Nephron progenitor cell (in vitro differentiated cells): Measurements from ENCODE around the gene PHACTR4.

ENCODE experiments used
- DNase-seq: peaks from one replicate; pipeline ENCODE4 v3.0.0; 2021
- H3K27ac Mint-ChIP-seq: 2 replicates; pipeline ENCODE4 v1.8.0; 2021; ENCODE audit warnings: mild to moderate bottlenecking, moderate library complexity, mixed read lengths
- H3K27me3 Mint-ChIP-seq: 2 replicates; pipeline ENCODE4 v1.8.0; 2021; ENCODE audit warnings: mild to moderate bottlenecking, low read depth, mixed read lengths; ENCODE audit not compliant: poor library complexity
- H3K36me3 Mint-ChIP-seq: 2 replicates; pipeline ENCODE4 v1.8.0; 2021; ENCODE audit warnings: low read depth, mixed read lengths
- H3K4me1 Mint-ChIP-seq: 2 replicates; pipeline ENCODE4 v1.8.0; 2021; ENCODE audit warnings: mixed read lengths
- H3K4me3 Mint-ChIP-seq: 2 replicates; pipeline ENCODE4 v1.8.0; 2021; ENCODE audit warnings: mild to moderate bottlenecking, moderate library complexity, mixed read lengths
- H3K9me3 Mint-ChIP-seq: 2 replicates; pipeline ENCODE4 v1.8.0; 2021; ENCODE audit warnings: mild to moderate bottlenecking, moderate library complexity, mixed read lengths
- CTCF ChIP-seq: fragments of 200-600 bp; sonication (generic); IDR thresholded peaks from 2 replicates; pipeline ENCODE4 v1.5.0; 2021; ENCODE audit warnings: antibody characterized with exemption

The PHACTR4 gene

DNA sequence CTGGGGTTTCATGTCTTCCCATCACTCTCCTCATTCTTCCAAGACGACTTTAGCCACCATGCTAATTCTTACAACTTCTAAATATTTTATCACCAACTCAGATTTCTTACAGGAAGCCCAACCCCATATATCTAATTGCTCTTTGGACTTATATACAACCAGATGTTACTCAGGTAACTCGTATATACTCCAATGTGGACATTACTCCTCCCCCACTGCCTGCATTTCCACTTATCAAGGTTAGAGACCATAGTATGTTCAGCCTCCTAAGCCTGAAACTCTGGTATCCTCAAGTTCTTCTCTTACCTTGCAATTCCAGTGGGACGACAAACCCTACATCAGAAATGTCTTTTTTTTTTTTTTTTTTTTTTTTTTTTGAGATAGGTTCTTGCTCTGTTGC, 133.6 kb downstream of the PHACTR4 start:
- H3K4me3 Mint-ChIP-seq, result no peak overlapping the region
- no peak overlapping the region for H3K27ac Mint-ChIP-seq
- H3K4me1 Mint-ChIP-seq, result peaks cover 15% of the 10 kb centered on the region
- no peaks in the 10 kb centered on the region for H3K9me3 Mint-ChIP-seq
- TF ChIP-seq CTCF, result no peak
- no peaks in the 10 kb centered on the region for H3K27me3 Mint-ChIP-seq
- H3K36me3 Mint-ChIP-seq, result peaks cover 6% of the 10 kb centered on the region
- no peak for DNase-seq

DNA sequence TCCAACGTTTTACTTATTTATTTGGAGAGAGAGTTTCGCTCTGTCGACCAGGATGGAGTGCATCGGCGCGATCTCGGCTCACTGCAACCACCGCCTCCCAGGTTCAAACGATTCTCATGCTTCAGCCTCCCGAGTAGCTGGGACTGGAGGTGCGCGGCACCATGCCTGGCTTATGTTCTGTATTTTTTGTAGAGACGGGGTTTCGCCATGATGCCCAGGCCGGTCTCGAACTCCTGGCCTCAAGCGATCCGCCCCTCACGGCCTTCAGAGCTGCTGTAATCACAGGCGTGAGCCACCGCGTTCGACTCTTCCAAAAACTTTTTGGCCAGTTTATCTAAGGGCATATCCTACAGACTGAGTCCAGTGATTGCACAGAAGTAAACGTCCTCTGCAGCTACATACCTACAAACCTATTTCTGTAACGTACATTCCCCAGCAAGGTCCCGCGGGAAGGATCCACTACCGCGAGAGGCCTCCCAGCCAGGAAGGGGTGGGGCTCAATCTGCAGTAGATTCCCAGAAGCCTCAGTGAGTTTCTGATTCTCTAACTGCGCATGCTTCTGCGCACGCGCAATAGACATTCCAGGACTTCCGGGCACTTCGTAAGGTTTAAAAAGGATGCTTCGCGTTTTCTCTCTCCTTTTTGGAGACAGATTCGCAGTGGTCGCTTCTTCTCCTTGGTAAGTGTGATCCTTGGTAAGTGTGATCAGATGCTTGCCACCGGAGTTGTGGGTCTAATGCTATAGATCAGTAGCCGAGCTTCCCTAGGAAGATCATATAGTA, 136.1 kb downstream of the PHACTR4 start, which contains the start of gene RCC1:
Gene RCC1 (plus strand): TSS at position 638 of the 782 bp plus-strand sequence. CDS start 23,824 bp downstream, outside the sequence.
- peak; percentile 93 for DNase-seq
- Mint-ChIP-seq H3K4me1 (peaks cover 39% of the 10 kb centered on the region), H3K27ac (peak within 1 kb of the TSS; percentile 97), H3K27me3 (no peaks in the 10 kb centered on the region), H3K9me3 (no peaks in the 10 kb centered on the region), H3K4me3 (peak within 1 kb of the TSS; percentile 98), H3K36me3 (peaks cover 31% of the 10 kb centered on the region)
- TF ChIP-seq CTCF, result no peak

DNA sequence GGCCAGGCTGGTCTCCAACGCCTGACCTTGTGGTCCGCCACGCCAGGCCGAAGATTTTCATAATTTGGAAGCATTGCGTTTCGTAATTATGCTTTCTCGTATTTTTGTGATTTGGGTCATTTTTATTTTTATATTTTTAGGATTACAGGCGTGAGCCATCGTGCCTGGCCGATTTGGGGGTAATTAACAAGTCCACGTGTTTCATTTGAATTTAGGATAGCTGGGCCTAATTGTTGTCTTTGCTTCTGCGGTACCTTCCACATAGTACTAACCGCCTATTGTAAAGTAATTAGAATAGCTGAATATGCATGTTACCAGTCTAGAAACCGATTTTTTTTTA, 137.3 kb downstream of the PHACTR4 start:
- Mint-ChIP-seq H3K4me3 (peak overlapping the region; percentile 98), H3K27me3 (no peaks in the 10 kb centered on the region), H3K27ac (peak overlapping the region; percentile 97), H3K9me3 (no peaks in the 10 kb centered on the region), H3K36me3 (peaks cover 41% of the 10 kb centered on the region), H3K4me1 (peaks cover 39% of the 10 kb centered on the region)
- no peak for DNase-seq
- TF ChIP-seq CTCF, result no peak

DNA sequence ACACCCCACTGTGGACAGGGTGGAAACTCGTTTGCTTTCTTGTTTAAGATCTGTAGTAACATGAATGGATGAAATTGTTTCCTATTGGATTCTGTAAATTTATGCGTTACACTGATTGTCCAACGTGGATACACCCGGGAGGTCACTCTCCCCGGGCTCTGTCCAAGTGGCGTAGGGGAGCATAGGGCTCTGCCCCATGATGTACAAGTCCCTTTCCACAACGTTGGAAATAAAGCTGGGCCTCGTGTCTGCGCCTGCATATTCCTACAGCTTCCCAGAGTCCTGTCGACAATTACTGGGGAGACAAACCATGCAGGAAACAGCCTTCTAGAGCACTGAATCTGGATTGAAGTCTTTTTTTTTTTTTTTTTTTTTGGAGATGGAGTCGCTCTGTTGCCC, 137.7 kb downstream of the PHACTR4 start:
- Mint-ChIP-seq H3K4me1 (peaks cover 42% of the 10 kb centered on the region), H3K27me3 (no peaks in the 10 kb centered on the region), H3K4me3 (peak overlapping the region; percentile 98), H3K27ac (peak overlapping the region; percentile 97), H3K9me3 (peaks cover 3% of the 10 kb centered on the region), H3K36me3 (peaks cover 45% of the 10 kb centered on the region)
- DNase-seq, result no peak
- TF ChIP-seq CTCF, result no peak

- H3K36me3 Mint-ChIP-seq, result peaks cover 51% of the 10 kb centered on the region
- TF ChIP-seq CTCF, result no peak
- peaks cover 6% of the 10 kb centered on the region for H3K9me3 Mint-ChIP-seq
- no peak for DNase-seq
- peaks cover 44% of the 10 kb centered on the region for H3K4me1 Mint-ChIP-seq
- H3K27ac Mint-ChIP-seq, result peak overlapping the region; percentile 97
- H3K4me3 Mint-ChIP-seq, result peak overlapping the region; percentile 98
- no peaks in the 10 kb centered on the region for H3K27me3 Mint-ChIP-seq
These were observed 138.3 kb downstream of the PHACTR4 start for GRCh38 chr1:28507646-28508434.
